Keratinocyte (primary cell): ENCODE data around the gene KRT3. TPM values are rescaled to one million over a fixed set of nuclear protein-coding genes. Genes with fewer than 3 reads are reported as not detected.

Experiments
- DNase-seq: peaks from one replicate; pipeline ENCODE4 v3.0.0-alpha.2; 2011; ENCODE audit warnings: low read depth, missing footprints, low spot score
- FAIRE-seq: peaks from 2 replicates; lab custom pipeline; 2011; peaks lifted over from hg19 to GRCh38; lab: Jason Lieb, UNC
- H2AFZ ChIP-seq: 2 replicates; pipeline ENCODE4 v1.6.0; 2012; ENCODE audit warnings: low read length, control low read depth, inconsistent platforms; ENCODE audit not compliant: control insufficient read depth
- H3K27ac ChIP-seq: 2 replicates; pipeline ENCODE4 v1.5.1; 2011; ENCODE audit warnings: low read length; ENCODE audit not compliant: control insufficient read depth, insufficient read depth
- H3K27me3 ChIP-seq: 3 replicates; pipeline ENCODE4 v1.6.0; 2011; ENCODE audit warnings: low read length; ENCODE audit not compliant: control insufficient read depth, insufficient read depth; ENCODE audit errors: extremely low read depth
- H3K36me3 ChIP-seq, 2 experiments: 2 replicates in 1 of 2; 3 replicates in 1 of 2; pipeline ENCODE4 v1.5.1; 2011; ENCODE audit warnings: low read length in 2 of 2, mild to moderate bottlenecking in 1 of 2; ENCODE audit not compliant: control insufficient read depth in 2 of 2, insufficient read depth in 2 of 2; ENCODE audit errors: extremely low read depth in 1 of 2
- H3K4me1 ChIP-seq: 3 replicates; pipeline ENCODE4 v1.5.1; 2011; ENCODE audit warnings: low read length; ENCODE audit not compliant: control insufficient read depth, insufficient read depth; ENCODE audit errors: extremely low read depth
- H3K4me2 ChIP-seq: 3 replicates; pipeline ENCODE4 v1.6.0; 2011; ENCODE audit warnings: low read depth, low read length; ENCODE audit not compliant: control insufficient read depth, insufficient read depth; ENCODE audit errors: extremely low read depth
- H3K4me3 ChIP-seq, 3 experiments: fragments of 200-600 bp in 1 of 3; sonication (generic) in 1 of 3; 2 replicates in 2 of 3; 3 replicates in 1 of 3; pipeline ENCODE4 v1.5.1; 2011 to 2016; ENCODE audit warnings: low read length in 3 of 3, mild to moderate bottlenecking in 3 of 3, control low read depth in 2 of 3, inconsistent platforms in 1 of 3, low read depth in 1 of 3, mixed read lengths in 1 of 3, mixed run types in 1 of 3, moderate library complexity in 1 of 3; ENCODE audit not compliant: control insufficient read depth in 2 of 3, insufficient read depth in 2 of 3; ENCODE audit errors: extremely low read depth in 1 of 3
- H3K79me2 ChIP-seq: 2 replicates; pipeline ENCODE4 v1.6.0; 2012; ENCODE audit warnings: low read length; ENCODE audit not compliant: control insufficient read depth, insufficient read depth
- H3K9ac ChIP-seq: 3 replicates; pipeline ENCODE4 v1.6.0; 2011; ENCODE audit warnings: low read length; ENCODE audit not compliant: control insufficient read depth, insufficient read depth; ENCODE audit errors: extremely low read depth
- H3K9me1 ChIP-seq: 3 replicates; pipeline ENCODE4 v1.6.0; 2011; ENCODE audit warnings: low read length; ENCODE audit not compliant: control insufficient read depth, insufficient read depth; ENCODE audit errors: extremely low read depth
- H3K9me3 ChIP-seq: 2 replicates; pipeline ENCODE4 v1.5.1; 2012; ENCODE audit warnings: low read depth, low read length; ENCODE audit not compliant: control insufficient read depth
- H4K20me1 ChIP-seq: 3 replicates; pipeline ENCODE4 v1.6.0; 2011; ENCODE audit warnings: low read length; ENCODE audit not compliant: control insufficient read depth, insufficient read depth; ENCODE audit errors: extremely low read depth
- CTCF ChIP-seq, 3 experiments: IDR thresholded peaks in 1 of 3; conservative IDR thresholded peaks in 1 of 3; optimal IDR thresholded peaks in 1 of 3; 2 replicates in 2 of 3; 3 replicates in 1 of 3; pipeline versions ENCODE3 to v1.5.1; 2011; ENCODE audit warnings: low read length in 3 of 3, mild to moderate bottlenecking in 3 of 3, moderate library complexity in 2 of 3, control low read depth in 1 of 3, inconsistent platforms in 1 of 3; ENCODE audit not compliant: insufficient read depth in 2 of 3; ENCODE audit errors: extremely low read depth in 1 of 3
- EZH2 ChIP-seq: IDR thresholded peaks from one replicate; pipeline ENCODE4 v1.6.1; 2012; ENCODE audit warnings: inconsistent platforms, mild to moderate bottlenecking, low read length, moderate library complexity
- dilution Hi-C: fragments of 300-500 bp; cut with MboI; formaldehyde crosslinking; loops from one replicate; pipeline ENCODE4 v1.7.0; 2020; ENCODE audit warnings: low sequenced_read_pairs; ENCODE audit not compliant: extremely low pct_ligation_motif_present
- polyA plus RNA-seq, 5 experiments: library from polyadenylated mRNA; depleted of rRNA in 3 of 5; stranded (reverse) in 3 of 5; stranded (forward) in 1 of 5; unstranded in 1 of 5; fragments of >200 nt; gene quantifications; 1 replicate in 1 of 5; 2 replicates in 3 of 5; 3 replicates in 1 of 5; pipeline versions ENCODE4 v1.2.1 to v1.2.3, GENCODE V29; 2011 to 2012; ENCODE audit warnings: missing spikeins in 2 of 5, low read depth in 1 of 5, low replicate concordance in 1 of 5

KRT3 gene
- polyA plus RNA-seq, 1 donor (not counting 4 experiments of a cell fraction or from before 2014, with no cell fraction given), result 0.29 TPM

GRCh38 chr12:52818388-52818787 is 22.5 kb upstream of the KRT3 start:
- no peak overlapping the region for H2AFZ ChIP-seq
- H3K27me3 ChIP-seq, result peaks cover 35% of the 10 kb centered on the region
- H3K27ac ChIP-seq, result no peak overlapping the region
- H4K20me1 ChIP-seq, result peaks cover 4% of the 10 kb centered on the region
- H3K36me3 ChIP-seq, result no peaks in the 10 kb centered on the region
- H3K79me2 ChIP-seq, result no peaks in the 10 kb centered on the region
- FAIRE-seq, result no peak
- H3K4me3 ChIP-seq, result no peak overlapping the region
- dilution Hi-C loops, result no loop called here
- no peaks in the 10 kb centered on the region for H3K9me3 ChIP-seq
- no peak overlapping the region for H3K9ac ChIP-seq
- H3K9me1 ChIP-seq, result no peaks in the 10 kb centered on the region
- no peak for DNase-seq
- no peak overlapping the region for H3K4me2 ChIP-seq
- TF ChIP-seq CTCF (optimal IDR thresholded peaks at IDR 0.05 in 1 of 3, IDR thresholded peaks at IDR 0.05 in 1 of 3, conservative IDR thresholded peaks at IDR 0.05 in 1 of 3; ENCODE audit: extremely low read depth in 1 of 3, insufficient read depth in 2 of 3, low read length in 3 of 3), result no peak
- no peak for TF ChIP-seq EZH2
- H3K4me1 ChIP-seq, result no peaks in the 10 kb centered on the region

DNA sequence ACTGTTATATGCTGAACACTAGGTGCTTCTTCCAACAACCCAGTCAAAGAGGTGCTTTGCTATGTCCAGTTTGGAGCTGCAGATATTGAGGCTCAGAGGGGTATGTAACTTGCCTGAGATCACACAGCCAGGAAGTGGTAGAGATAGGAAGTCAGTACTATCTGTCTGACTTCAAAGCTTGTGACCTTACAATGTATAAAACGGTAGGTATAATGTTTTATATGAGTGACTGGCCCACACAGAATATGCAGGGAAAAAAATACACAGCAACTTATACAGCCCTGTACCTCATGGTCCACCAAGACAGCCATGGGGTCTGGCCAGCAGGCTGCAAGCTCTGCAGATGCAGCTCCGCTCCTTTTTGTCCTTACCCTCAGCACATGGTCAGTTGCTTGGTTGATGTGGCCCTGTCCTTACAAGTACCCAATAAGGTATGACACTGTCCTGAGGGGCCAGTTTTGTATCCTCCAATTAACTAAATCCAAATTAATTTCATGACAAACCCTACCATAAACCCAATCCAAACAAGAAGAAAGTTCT is 21.9 kb upstream of the KRT3 start:
- Histone ChIP-seq H4K20me1 (peaks cover 4% of the 10 kb centered on the region), H3K79me2 (no peaks in the 10 kb centered on the region), H3K4me2 (no peak overlapping the region), H3K27me3 (peaks cover 37% of the 10 kb centered on the region), H3K9me1 (no peaks in the 10 kb centered on the region), H3K9me3 (no peaks in the 10 kb centered on the region), H3K4me1 (no peaks in the 10 kb centered on the region), H3K27ac (no peak overlapping the region), H3K36me3 (no peaks in the 10 kb centered on the region), H3K4me3 (no peak overlapping the region), H2AFZ (no peak overlapping the region), H3K9ac (no peak overlapping the region)
- FAIRE-seq (no peak), DNase-seq (no peak)
- TF ChIP-seq CTCF (optimal IDR thresholded peaks at IDR 0.05 in 1 of 3, IDR thresholded peaks at IDR 0.05 in 1 of 3, conservative IDR thresholded peaks at IDR 0.05 in 1 of 3; ENCODE audit: extremely low read depth in 1 of 3, insufficient read depth in 2 of 3, low read length in 3 of 3) (no peak), EZH2 (no peak)
- dilution Hi-C loops, result no loop called here
